Muscle of leg (tissue), 11 donors: Measurements from ENCODE around the gene CD109. TPM values are rescaled to one million over a fixed set of nuclear protein-coding genes. Genes with fewer than 3 reads are reported as not detected.
"Not testable (repeated sequence)": the region's sequence is repeated elsewhere in the genome, so short reads cannot be mapped to it uniquely, and the experiment has no call there.

Experiments used
- DNase-seq: peaks from one replicate; pipeline ENCODE4 v3.0.0; 2013
- H3K27ac ChIP-seq: one replicate; pipeline ENCODE4 v1.5.1; 2013; ENCODE audit warnings: mild to moderate bottlenecking, low read length, control low read depth
- H3K27me3 ChIP-seq: one replicate; pipeline ENCODE4 v1.6.1; 2013; ENCODE audit warnings: low read length; ENCODE audit not compliant: control insufficient read depth, insufficient read depth
- H3K36me3 ChIP-seq: one replicate; pipeline ENCODE4 v1.6.1; 2013; ENCODE audit warnings: low read length; ENCODE audit not compliant: control insufficient read depth, insufficient read depth
- H3K4me1 ChIP-seq: one replicate; pipeline ENCODE4 v1.6.1; 2013; ENCODE audit warnings: low read length; ENCODE audit not compliant: control insufficient read depth, insufficient read depth
- H3K4me3 ChIP-seq: one replicate; pipeline ENCODE4 v1.5.1; 2013; ENCODE audit warnings: low read length, control low read depth
- H3K9me3 ChIP-seq: replicated peaks from 2 replicates; pipeline ENCODE4 v1.6.1; 2013; ENCODE audit warnings: low read depth, low read length; ENCODE audit not compliant: control insufficient read depth
- WGBS: methylation state at CpG from one replicate; pipeline ENCODE4 v1.1.5; 2013; ENCODE audit warnings: missing lambda C conversion rate; ENCODE audit not compliant: insufficient coverage; 5-methylcytosine and 5-hydroxymethylcytosine counted together
- polyA plus RNA-seq, 8 donors: library from polyadenylated mRNA; unstranded; fragments of 120-200 nt; gene quantifications; one replicate each; pipeline versions ENCODE4 v1.2.1 to v1.2.3, GENCODE V29; 2013; ENCODE audit warnings: inconsistent platforms in 1 of 8, low replicate concordance in 1 of 8; ENCODE audit not compliant: insufficient read length in 8 of 8, insufficient read depth in 1 of 8
- total RNA-seq: library from RNA; stranded (reverse); fragments of 120-200 nt; gene quantifications from one replicate; pipeline ENCODE4 v1.2.4, GENCODE V29; 2013

Gene CD109
- total and polyA plus RNA-seq, 9 donors: 9.6 to 23.6 (median 15.6) TPM

- H3K27ac ChIP-seq: no peak overlapping the region
- WGBS: no CpG with 5 or more reads among the region's 2 CpGs
- H3K9me3 ChIP-seq: no peaks in the 10 kb centered on the region
- peaks cover 3% of the 10 kb centered on the region for H3K36me3 ChIP-seq
- no peak overlapping the region for H3K4me3 ChIP-seq
- no peak for DNase-seq
- peaks cover 2% of the 10 kb centered on the region for H3K4me1 ChIP-seq
- no peaks in the 10 kb centered on the region for H3K27me3 ChIP-seq
These were observed 106.4 kb downstream of the CD109 start for GRCh38 chr6:73802366-73802765.

GRCh38 chr6:73803562-73804241 is 107.7 kb downstream of the CD109 start:
- H3K4me1 ChIP-seq: peaks cover 2% of the 10 kb centered on the region
- no peaks in the 10 kb centered on the region for H3K9me3 ChIP-seq
- no peaks in the 10 kb centered on the region for H3K36me3 ChIP-seq
- no peaks in the 10 kb centered on the region for H3K27me3 ChIP-seq
- WGBS: no CpG with 5 or more reads among the region's 5 CpGs
- DNase-seq: peak; percentile 24
- H3K27ac ChIP-seq: no peak overlapping the region
- H3K4me3 ChIP-seq: no peak overlapping the region

GRCh38 chr6:73805221-73805620 is 109.2 kb downstream of the CD109 start:
- not testable (repeated sequence) for H3K36me3 ChIP-seq, H3K9me3 ChIP-seq, H3K4me1 ChIP-seq, H3K27ac ChIP-seq, DNase-seq, H3K27me3 ChIP-seq, H3K4me3 ChIP-seq
- 87% methylated on average over 4 of the region's 7 CpGs for WGBS

- not testable (repeated sequence) for H3K27me3 ChIP-seq, H3K27ac ChIP-seq, H3K36me3 ChIP-seq, DNase-seq, H3K4me3 ChIP-seq, H3K4me1 ChIP-seq, H3K9me3 ChIP-seq
- no CpG with 5 or more reads among the region's 4 CpGs for WGBS
These were observed 110.0 kb downstream of the CD109 start for GRCh38 chr6:73805982-73806381.

- Histone ChIP-seq H3K27ac (no peak overlapping the region), H3K4me1 (no peaks in the 10 kb centered on the region), H3K36me3 (peaks cover 7% of the 10 kb centered on the region), H3K4me3 (no peak overlapping the region), H3K27me3 (no peaks in the 10 kb centered on the region), H3K9me3 (no peaks in the 10 kb centered on the region)
- DNase-seq: no peak
These were observed 115.7 kb downstream of the CD109 start for GRCh38 chr6:73811706-73812105.

GRCh38 chr6:73817253-73817652 is 121.2 kb downstream of the CD109 start:
- Histone ChIP-seq H3K4me1 (no peaks in the 10 kb centered on the region), H3K27ac (peak overlapping the region; percentile 17), H3K9me3 (no peaks in the 10 kb centered on the region), H3K4me3 (no peak overlapping the region), H3K27me3 (no peaks in the 10 kb centered on the region), H3K36me3 (peaks cover 4% of the 10 kb centered on the region)
- no CpG with 5 or more reads among the region's 1 CpG for WGBS
- DNase-seq: peak; percentile 89

- 51% methylated on average over 3 of the region's 6 CpGs for WGBS
- no peaks in the 10 kb centered on the region for H3K4me1 ChIP-seq
- H3K4me3 ChIP-seq: no peak overlapping the region
- H3K36me3 ChIP-seq: peaks cover 3% of the 10 kb centered on the region
- no peaks in the 10 kb centered on the region for H3K9me3 ChIP-seq
- H3K27ac ChIP-seq: no peak overlapping the region
- DNase-seq: peak; percentile 43
- H3K27me3 ChIP-seq: no peaks in the 10 kb centered on the region
These were observed 127.2 kb downstream of the CD109 start for GRCh38 chr6:73823046-73823735.

- WGBS: no CpG with 5 or more reads among the region's 1 CpG
- Histone ChIP-seq H3K27me3 (no peaks in the 10 kb centered on the region), H3K4me3 (no peak overlapping the region), H3K4me1 (no peaks in the 10 kb centered on the region), H3K36me3 (peaks cover 3% of the 10 kb centered on the region), H3K27ac (no peak overlapping the region), H3K9me3 (no peaks in the 10 kb centered on the region)
- no peak for DNase-seq
These were observed 127.8 kb downstream of the CD109 start for GRCh38 chr6:73823832-73824231.

- no peaks in the 10 kb centered on the region for H3K4me1 ChIP-seq
- H3K4me3 ChIP-seq: no peak overlapping the region
- DNase-seq: no peak
- no peaks in the 10 kb centered on the region for H3K9me3 ChIP-seq
- H3K36me3 ChIP-seq: peaks cover 5% of the 10 kb centered on the region
- no peak overlapping the region for H3K27ac ChIP-seq
- H3K27me3 ChIP-seq: no peaks in the 10 kb centered on the region
- no CpG with 5 or more reads among the region's 1 CpG for WGBS
These were observed 130.6 kb downstream of the CD109 start for GRCh38 chr6:73826571-73826970.

- Histone ChIP-seq H3K27me3 (no peaks in the 10 kb centered on the region), H3K9me3 (no peaks in the 10 kb centered on the region), H3K4me3 (no peak overlapping the region), H3K27ac (no peak overlapping the region), H3K36me3 (peaks cover 2% of the 10 kb centered on the region), H3K4me1 (no peaks in the 10 kb centered on the region)
- DNase-seq: no peak
- WGBS: 100% methylated on average over 1 of the region's 2 CpGs
These were observed 134.1 kb downstream of the CD109 start for GRCh38 chr6:73830119-73830518.
